Heart left ventricle (tissue), 13 donors: ENCODE results near the gene MYO1B.

Experiments used
- POLR2A ChIP-seq, 2 donors: fragments of 450-650 bp; IDR thresholded peaks; one replicate each; pipeline ENCODE4 v1.6.1; 2017; ENCODE audit warnings: antibody characterized with exemption in 2 of 2, mild to moderate bottlenecking in 2 of 2, moderate library complexity in 2 of 2
- TF ChIP-seq, protein P1 (sequence below), 12 donors: fragments of 200-600 bp; sonication (generic) in 4 of 12; IDR thresholded peaks; one replicate each; pipeline versions ENCODE4 v1.5.0 to v1.8.0; 2018 to 2022; ENCODE audit warnings: antibody characterized with exemption in 12 of 12, mild to moderate bottlenecking in 5 of 12
- donor health status: ischemic (EF 13 %, LVEDD 7.1; RV severe dilation, severe dysfunction).
- donor health status: DM: no; HTN: yes; CAD: no.
- donor health status: DM: no; HTN: no; CAD: no.
- donor health status: ischemic (EF 25% LVEDD 6.9; RV normal size, moderate dysfunction).
- donor health status: ischemic (EF 25% LVEDD 5.7; RV mildly dilated, moderate dysfunction).
- donor health status: ischemic (EF 35%, LVEDD 5.7; RV mildly dilated, moderate dysfunction).
- donor health status: nonischemic (EF 11% LVEDD 7.7; RV severe dilation, severe dysfunction).
- donor health status: DM: yes; HTN: yes; CAD: no.
- donor health status: PGD.
- donor health status: ischemic (EF 29% LVEDD 5.4; RV normal size, mild dysfunction).
- donor health status: nonischemic (EF 23%, LVEDD 6.1; RV moderate dilation, normal function).

DNA sequence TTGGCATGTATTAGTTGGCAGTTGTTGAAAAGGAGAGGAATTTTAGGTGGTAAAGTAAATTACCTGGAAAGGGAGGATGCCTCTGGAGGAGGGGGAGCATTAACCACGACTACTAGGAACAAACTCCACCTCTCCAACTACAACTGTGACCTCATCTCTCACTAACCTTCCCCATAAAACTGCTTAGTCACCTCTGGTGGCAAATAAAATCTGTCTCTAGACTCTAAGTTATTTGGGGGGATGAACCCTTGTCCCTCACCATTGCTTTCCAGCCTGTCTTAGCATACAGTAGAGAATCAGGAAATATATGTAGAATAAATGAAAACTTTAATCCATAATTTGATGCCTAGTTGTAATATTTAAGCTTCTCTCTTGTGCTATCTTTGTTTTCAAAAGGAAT is 27.6 kb upstream of the MYO1B start:
- TF ChIP-seq, protein P1, sequence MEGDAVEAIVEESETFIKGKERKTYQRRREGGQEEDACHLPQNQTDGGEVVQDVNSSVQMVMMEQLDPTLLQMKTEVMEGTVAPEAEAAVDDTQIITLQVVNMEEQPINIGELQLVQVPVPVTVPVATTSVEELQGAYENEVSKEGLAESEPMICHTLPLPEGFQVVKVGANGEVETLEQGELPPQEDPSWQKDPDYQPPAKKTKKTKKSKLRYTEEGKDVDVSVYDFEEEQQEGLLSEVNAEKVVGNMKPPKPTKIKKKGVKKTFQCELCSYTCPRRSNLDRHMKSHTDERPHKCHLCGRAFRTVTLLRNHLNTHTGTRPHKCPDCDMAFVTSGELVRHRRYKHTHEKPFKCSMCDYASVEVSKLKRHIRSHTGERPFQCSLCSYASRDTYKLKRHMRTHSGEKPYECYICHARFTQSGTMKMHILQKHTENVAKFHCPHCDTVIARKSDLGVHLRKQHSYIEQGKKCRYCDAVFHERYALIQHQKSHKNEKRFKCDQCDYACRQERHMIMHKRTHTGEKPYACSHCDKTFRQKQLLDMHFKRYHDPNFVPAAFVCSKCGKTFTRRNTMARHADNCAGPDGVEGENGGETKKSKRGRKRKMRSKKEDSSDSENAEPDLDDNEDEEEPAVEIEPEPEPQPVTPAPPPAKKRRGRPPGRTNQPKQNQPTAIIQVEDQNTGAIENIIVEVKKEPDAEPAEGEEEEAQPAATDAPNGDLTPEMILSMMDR (IDR thresholded peaks at IDR 0.05), result no peak
- TF ChIP-seq POLR2A (IDR thresholded peaks at IDR 0.05), result no peak
